GM12878 (cell line): ENCODE data around the gene CEP63. TPM values are rescaled to one million over a fixed set of nuclear protein-coding genes. Genes with fewer than 3 reads are reported as not detected.

Source experiments
- IKZF2 ChIP-seq, 2 experiments: fragments of 450-650 bp; IDR thresholded peaks; 2 replicates each; pipeline ENCODE4 v1.6.1; 2017; ENCODE audit warnings: mild to moderate bottlenecking in 2 of 2, moderate library complexity in 2 of 2
- PAX5 ChIP-seq: IDR thresholded peaks from 2 replicates; pipeline ENCODE4 v1.6.1; 2011; ENCODE audit warnings: low read depth, low read length, borderline replicate concordance
- ZNF274 ChIP-seq: IDR thresholded peaks from one replicate; pipeline ENCODE4 v1.8.0; 2011; ENCODE audit not compliant: insufficient read length, insufficient read depth
- polyA plus RNA-seq, 11 experiments: library from polyadenylated mRNA; depleted of rRNA in 4 of 11; unstranded in 6 of 11; stranded (reverse) in 5 of 11; fragments of >200 nt; fragmentation: Nextera tagmentation in 4 of 11; fragmentation: Illumina TruSeq in 1 of 11; extraction: Ambion mirVana in 4 of 11; extraction: Trizol in 1 of 11; gene quantifications; 1 replicate in 1 of 11; 2 replicates in 10 of 11; pipeline versions ENCODE4 v1.2.1 to v1.2.3, GENCODE V29; 2011 to 2016; ENCODE audit warnings: inconsistent platforms in 2 of 11, missing spikeins in 2 of 11, low read depth in 1 of 11
- total RNA-seq, 4 experiments: library from RNA; depleted of rRNA in 3 of 4; stranded (reverse); fragments of >200 nt in 3 of 4; fragmentation: Illumina TruSeq in 1 of 4; extraction: Trizol in 1 of 4; gene quantifications; 2 replicates each; pipeline versions ENCODE4 v1.2.1 to v1.2.3, GENCODE V29; 2013 to 2021
- TF ChIP-seq, protein P1 (sequence below): fragments of 450-650 bp; IDR thresholded peaks from 2 replicates; pipeline ENCODE4 v1.6.1; 2017; ENCODE audit warnings: mild to moderate bottlenecking, moderate library complexity
- TF ChIP-seq, protein P2 (sequence below): fragments of 450-650 bp; IDR thresholded peaks from 2 replicates; pipeline ENCODE4 v1.6.1; 2016; ENCODE audit warnings: mild to moderate bottlenecking
- TF ChIP-seq, protein P3 (sequence below), 3 experiments: IDR thresholded peaks in 2 of 3; conservative IDR thresholded peaks in 1 of 3; 2 replicates each; pipeline ENCODE4 v1.5.1; 2011; ENCODE audit warnings: low read depth in 3 of 3, low read length in 3 of 3, mild to moderate bottlenecking in 3 of 3, control low read depth in 2 of 3, moderate library complexity in 2 of 3, inconsistent platforms in 1 of 3, mixed read lengths in 1 of 3; ENCODE audit not compliant: control insufficient read depth in 2 of 3, insufficient read depth in 1 of 3; ENCODE audit errors: extremely low read depth in 1 of 3

The CEP63 gene
- total and polyA plus RNA-seq, 10 of the 15 experiments (the other 5 are each of a cell fraction or from before 2014, with no cell fraction given), result 14.0 to 36.9 (median 26.8) TPM

DNA sequence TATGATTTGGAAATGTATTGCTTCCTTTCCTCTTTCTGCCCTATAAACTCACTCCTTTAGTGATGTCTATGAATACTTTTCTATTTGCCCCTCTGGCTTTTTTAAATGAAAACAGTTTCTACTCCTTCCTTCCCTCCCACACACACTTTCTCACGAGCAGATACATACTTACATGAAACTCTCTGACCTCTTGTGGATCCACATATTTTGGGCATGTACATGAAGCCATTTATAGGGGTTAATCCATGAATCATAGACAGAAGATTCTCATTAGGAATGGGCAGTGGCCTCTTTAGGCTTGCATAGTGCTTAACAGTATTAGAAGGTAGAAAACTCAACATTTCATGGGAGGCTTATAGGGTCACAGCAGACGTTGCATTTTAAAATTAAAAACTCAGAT is 24.9 kb upstream of the CEP63 start (continued):
- TF ChIP-seq, protein P1, sequence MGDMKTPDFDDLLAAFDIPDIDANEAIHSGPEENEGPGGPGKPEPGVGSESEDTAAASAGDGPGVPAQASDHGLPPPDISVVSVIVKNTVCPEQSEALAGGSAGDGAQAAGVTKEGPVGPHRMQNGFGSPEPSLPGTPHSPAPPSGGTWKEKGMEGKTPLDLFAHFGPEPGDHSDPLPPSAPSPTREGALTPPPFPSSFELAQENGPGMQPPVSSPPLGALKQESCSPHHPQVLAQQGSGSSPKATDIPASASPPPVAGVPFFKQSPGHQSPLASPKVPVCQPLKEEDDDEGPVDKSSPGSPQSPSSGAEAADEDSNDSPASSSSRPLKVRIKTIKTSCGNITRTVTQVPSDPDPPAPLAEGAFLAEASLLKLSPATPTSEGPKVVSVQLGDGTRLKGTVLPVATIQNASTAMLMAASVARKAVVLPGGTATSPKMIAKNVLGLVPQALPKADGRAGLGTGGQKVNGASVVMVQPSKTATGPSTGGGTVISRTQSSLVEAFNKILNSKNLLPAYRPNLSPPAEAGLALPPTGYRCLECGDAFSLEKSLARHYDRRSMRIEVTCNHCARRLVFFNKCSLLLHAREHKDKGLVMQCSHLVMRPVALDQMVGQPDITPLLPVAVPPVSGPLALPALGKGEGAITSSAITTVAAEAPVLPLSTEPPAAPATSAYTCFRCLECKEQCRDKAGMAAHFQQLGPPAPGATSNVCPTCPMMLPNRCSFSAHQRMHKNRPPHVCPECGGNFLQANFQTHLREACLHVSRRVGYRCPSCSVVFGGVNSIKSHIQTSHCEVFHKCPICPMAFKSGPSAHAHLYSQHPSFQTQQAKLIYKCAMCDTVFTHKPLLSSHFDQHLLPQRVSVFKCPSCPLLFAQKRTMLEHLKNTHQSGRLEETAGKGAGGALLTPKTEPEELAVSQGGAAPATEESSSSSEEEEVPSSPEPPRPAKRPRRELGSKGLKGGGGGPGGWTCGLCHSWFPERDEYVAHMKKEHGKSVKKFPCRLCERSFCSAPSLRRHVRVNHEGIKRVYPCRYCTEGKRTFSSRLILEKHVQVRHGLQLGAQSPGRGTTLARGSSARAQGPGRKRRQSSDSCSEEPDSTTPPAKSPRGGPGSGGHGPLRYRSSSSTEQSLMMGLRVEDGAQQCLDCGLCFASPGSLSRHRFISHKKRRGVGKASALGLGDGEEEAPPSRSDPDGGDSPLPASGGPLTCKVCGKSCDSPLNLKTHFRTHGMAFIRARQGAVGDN, result no peak
- TF ChIP-seq, protein P2, sequence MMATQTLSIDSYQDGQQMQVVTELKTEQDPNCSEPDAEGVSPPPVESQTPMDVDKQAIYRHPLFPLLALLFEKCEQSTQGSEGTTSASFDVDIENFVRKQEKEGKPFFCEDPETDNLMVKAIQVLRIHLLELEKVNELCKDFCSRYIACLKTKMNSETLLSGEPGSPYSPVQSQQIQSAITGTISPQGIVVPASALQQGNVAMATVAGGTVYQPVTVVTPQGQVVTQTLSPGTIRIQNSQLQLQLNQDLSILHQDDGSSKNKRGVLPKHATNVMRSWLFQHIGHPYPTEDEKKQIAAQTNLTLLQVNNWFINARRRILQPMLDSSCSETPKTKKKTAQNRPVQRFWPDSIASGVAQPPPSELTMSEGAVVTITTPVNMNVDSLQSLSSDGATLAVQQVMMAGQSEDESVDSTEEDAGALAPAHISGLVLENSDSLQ, result no peak
- TF ChIP-seq PAX5 (no peak), IKZF2 (IDR thresholded peaks at IDR 0.05) (no peak), ZNF274 (no peak)
- TF ChIP-seq, protein P3, sequence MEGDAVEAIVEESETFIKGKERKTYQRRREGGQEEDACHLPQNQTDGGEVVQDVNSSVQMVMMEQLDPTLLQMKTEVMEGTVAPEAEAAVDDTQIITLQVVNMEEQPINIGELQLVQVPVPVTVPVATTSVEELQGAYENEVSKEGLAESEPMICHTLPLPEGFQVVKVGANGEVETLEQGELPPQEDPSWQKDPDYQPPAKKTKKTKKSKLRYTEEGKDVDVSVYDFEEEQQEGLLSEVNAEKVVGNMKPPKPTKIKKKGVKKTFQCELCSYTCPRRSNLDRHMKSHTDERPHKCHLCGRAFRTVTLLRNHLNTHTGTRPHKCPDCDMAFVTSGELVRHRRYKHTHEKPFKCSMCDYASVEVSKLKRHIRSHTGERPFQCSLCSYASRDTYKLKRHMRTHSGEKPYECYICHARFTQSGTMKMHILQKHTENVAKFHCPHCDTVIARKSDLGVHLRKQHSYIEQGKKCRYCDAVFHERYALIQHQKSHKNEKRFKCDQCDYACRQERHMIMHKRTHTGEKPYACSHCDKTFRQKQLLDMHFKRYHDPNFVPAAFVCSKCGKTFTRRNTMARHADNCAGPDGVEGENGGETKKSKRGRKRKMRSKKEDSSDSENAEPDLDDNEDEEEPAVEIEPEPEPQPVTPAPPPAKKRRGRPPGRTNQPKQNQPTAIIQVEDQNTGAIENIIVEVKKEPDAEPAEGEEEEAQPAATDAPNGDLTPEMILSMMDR (IDR thresholded peaks at IDR 0.05 in 2 of 3, conservative IDR thresholded peaks at IDR 0.05 in 1 of 3; ENCODE audit: control insufficient read depth in 2 of 3, extremely low read depth in 1 of 3, insufficient read depth in 1 of 3, low read depth in 3 of 3, low read length in 3 of 3), result no peak
- TF ChIP-seq, all 136 proteins: peak for 0
